NCI-H1105 (cell line): ENCODE results near the gene EXTL2.
"Not testable (repeated sequence)": the region's sequence is repeated elsewhere in the genome, so short reads cannot be mapped to it uniquely, and the experiment has no call there.

ENCODE experiments used
- DNase-seq: peaks from one replicate; lab custom pipeline; 2025; lab: John Stamatoyannopoulos, UW

EXTL2 gene

DNA sequence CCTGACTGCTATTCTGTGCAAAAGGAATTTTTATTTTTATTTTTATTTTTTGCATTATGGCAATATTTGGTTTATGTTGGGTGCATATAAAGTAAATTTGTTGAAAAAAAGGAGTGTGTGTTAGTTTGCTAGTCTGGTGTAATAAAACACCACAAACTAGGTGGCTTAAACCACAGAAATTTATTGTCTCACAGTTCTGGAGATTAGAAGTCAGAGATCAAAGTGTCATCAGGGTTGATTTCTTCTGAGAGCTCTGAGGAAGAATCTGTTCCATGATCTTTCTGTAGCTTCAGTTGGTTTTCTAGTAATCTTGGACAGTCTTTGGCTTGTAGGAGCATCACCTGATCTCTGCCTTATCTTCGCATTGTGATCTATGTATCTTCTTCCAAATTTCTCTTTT is 7.7 kb upstream of the EXTL2 start:
- no peak for DNase-seq

DNA sequence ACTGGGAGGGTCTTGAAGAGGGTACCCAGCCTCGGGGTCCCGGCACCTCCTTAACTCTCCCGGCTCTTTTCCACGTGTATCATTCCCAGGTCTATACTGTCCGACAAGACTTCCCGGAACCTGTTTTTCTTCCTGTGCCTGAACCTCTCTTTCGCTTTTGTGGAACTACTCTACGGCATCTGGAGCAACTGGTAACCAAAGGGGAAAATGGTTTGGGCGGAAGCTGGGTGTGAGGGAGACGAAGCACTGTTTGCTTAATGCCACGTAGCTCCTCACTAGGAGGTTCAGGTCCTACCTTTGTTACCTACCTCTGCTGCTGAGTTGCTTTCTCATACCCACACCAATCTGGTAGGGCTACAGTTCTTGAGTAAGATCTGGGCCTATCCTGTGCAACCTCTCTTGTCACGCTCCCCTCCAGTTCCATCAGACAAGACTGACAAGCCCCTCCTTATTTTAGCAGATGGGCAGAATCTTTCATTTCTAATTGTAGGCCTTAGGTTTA is 1.9 kb upstream of the EXTL2 start:
- peak; percentile 7 for DNase-seq

DNA sequence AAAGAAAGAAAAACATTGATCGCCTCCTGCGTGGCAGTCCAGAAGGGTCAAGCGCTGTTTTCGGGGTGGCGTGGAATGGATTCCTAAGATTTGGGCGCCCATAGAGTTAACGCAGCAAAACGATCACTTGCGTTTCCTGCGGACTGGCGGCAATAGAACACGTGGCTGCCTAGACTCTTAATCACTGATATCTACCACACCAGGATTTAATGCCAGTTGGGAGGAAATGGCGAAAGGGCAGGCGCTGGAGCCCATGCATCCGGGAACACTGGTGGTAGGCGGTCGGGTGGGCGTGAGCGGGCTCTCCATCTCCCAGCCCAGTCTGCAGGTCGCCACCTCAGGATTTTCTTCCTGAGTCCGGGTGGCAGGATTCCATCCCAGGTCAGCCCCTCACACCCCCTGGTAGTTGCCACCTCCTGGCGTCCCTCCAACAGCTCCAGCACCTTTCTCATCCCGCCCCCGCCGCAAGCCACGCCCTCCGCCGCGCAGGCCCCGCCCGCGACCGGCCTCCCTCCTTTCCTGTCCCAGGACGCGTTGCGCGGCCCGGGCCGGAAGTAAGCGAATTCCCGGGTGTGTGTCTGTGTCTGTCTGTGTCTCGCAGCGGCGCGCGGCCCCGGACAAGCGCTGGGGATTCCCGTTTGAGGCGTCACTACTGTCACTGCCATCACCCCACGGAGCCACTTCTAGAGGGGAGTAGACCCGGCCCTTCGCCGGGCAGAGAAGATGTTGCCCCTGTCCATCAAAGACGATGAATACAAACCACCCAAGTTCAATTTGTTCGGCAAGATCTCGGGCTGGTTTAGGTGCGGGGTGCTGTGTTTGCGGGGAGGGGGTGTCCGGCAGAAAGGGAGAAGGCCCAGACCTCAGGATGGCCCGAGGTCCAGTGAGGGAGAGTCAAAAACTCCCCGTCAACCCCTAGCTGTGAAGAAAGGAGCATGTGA is 1.2 kb upstream of the EXTL2 start, which contains the start of gene SLC30A7:
Gene SLC30A7 (plus strand): TSS at position 551 of the 941 bp plus-strand sequence. CDS start 173 bp downstream, at position 724.
- DNase-seq: peak; percentile 83

DNA sequence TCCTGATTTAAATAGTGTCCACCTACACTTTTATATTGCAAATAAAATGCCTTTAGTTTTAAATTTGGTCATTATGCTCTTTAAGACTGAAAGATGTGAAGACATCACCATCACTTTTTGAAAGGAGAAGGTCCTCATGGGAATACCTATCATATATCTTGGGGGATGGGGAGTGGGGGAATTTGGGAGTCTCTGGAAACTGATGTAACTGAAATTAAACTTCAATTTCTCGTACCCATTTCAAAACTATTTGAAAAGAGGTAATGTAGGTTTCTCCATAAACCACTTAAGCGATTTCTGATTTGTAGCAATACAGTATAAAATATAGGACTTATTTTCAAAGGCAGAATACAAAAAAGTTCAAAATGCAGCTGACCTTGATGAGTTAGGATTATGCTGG is 924 bp downstream of the EXTL2 start:
- DNase-seq: no peak

DNA sequence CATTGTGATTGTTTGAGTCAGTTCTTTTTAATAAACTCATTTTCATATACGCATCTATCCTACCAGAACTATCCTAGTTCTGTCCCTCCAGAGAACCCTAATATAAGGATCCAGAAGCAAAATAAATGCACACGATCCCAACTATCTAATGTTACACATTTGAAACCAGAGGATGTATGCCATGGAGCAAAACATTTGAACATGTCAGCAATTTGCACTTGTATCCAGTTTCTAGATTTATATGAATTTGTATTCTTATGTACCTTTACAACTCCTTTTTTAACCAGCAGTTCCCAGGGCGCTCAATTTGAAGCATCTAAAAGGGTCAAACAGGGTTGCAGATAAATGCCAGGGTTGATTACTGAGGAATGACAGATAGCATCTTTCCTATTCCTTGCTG is 2.1 kb downstream of the EXTL2 start:
- DNase-seq: no peak

DNA sequence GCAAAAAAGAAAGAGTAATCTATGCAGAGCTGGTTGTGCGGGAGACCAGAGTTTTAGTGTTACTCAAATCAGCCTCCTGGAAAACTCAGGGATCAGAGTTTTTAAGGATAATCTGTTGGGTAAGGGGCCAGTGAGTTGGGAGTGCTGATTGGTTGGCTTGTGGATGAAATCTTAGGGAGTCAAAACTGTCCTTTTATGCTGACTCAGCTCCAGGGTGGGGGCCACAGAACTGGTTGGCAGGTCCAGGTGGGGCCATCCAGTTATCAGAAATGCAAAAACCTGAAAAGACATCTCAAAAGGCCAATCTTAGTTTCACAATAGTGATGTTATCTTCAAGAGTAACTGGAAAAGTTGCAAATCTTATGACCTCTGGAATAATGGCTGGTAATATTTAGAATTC is 3.3 kb downstream of the EXTL2 start:
- no peak for DNase-seq

DNA sequence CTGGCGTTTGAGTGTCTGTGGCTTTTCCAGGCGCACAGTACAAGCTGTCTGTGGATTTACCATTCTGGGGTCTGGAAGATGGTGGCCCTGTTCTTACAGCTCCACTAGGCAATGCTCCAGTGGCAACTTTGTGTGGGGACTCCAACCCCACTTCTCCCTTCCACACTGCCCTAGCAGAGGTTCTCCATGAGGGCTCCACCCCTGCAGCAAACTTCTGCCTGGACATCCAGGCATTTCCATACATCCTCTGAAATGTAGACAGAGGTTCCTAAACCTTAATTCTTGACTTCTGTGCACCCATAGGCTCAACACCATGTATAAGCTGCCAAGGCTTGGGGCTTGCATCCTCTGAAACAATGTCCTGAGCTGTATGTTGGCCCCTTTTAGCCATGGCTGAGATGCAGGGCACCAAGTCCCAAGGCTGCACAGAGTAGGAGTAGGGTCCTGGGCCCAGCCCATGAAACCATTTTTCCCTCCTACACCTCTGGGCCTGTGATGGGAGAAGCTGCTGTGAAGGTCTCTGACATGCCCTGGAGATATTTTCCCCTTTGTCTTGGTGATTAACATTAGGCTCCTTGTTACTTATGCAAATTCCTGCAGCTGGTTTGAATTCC is 4.7 kb downstream of the EXTL2 start:
- DNase-seq: not testable (repeated sequence)

DNA sequence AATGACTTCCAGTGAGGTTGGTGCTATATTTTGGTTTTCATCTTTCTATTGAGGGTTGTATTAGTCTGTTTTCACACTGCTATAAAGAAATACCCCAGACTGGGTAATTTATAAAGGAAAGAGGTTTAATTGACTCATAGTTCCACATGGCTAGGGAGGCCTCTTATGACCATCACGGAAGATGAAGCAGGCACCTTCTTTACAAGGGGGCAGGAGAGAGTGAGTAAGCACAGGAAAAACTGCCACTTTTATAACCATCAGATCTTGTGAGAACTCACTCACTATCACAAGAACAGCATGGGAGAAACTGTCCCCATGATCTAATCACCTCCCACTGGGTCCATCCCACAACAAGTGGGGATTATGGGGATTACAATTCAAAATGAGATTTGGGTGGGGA is 5.6 kb downstream of the EXTL2 start:
- not testable (repeated sequence) for DNase-seq

DNA sequence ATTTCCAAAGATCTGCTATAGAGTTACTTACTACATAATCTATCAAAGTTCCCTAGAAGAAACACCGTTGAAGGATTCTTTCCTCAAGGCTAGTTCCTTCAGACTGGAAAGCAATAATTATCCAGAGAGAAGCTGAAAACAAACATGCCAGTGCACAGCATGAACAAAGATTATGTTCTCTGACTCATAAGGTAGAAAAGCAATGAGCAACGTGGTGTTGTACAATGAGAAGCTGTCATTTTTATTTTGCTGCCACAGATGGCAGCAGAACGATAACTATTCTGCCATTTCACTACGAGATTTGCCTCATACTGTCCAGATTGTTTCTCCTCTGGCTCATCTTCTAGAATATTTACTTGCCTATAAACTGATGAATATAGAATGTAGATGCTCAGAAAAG is 10.7 kb downstream of the EXTL2 start:
- no peak for DNase-seq

DNA sequence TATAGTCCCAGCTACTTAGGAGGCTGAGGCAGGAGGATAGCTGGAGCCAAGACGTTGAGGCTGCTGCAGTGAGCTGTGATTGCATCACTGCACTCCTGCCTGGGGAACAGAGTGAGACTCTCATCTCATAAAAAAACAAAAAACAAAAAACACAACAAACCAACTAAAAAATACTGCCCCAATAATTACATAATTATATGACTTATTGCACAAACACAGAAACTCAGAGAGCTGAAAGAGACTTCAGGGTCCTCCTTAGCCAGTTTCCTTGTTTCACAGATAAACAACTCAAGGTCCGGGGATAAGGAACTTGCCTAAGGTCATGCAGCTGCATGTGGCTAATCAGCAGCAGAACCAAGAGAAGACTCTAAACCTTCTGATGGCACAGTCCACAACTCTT is 11.9 kb downstream of the EXTL2 start:
- no peak for DNase-seq

DNA sequence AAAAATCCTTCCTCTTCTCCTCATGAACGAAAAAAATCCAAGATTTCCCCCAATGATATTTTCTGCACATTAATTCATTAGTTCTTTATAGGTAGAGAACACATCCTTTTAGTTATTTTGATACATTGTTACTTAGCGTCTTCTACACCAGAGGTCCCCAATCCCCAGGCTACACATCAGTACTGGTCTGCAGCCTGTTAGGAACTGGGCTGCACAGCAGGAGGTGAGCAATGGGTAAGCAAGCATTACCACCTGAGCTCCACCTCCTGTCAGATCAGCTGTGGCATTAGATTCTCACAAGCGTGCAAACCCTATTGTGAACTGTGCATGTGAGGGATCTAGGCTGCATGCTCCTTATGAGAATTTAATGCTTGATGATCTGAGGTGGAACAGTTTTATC is 13.0 kb downstream of the EXTL2 start:
- DNase-seq: no peak

DNA sequence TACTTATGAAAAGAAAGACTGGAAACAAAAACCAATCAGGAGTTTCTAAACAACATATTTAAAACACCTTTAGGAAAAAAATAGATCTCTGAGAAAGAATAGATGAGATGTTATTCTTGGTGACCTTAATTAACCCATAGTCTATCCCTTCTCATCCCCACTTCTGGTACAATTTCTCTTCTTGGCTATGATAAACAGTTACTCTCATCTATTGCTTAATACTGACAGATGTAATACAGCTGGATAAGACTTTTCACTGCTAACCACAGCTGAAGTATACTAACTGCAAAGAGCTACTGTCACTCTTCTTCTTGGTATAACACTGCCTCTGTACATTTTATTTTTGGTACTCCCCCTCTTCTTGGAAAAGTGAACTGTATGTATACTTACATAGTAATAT is 15.2 kb downstream of the EXTL2 start:
- no peak for DNase-seq

DNA sequence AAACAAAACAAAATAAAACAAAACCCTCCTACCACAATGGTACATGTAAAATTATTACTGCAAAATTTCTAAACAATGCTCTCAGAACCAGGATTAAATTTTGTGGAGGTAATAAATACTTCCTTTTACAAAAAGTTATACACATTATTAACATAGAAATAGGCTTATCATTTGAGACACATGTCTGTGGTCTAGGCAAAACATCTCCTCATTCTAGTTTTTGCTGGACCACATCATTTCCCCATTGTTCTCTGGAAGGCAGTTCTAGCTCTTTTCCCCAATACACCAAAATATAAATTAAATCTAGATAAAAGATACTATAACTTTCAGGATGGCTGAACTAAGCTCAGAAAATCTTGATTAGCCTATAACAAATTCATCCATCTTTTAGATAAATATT is 18.4 kb downstream of the EXTL2 start:
- no peak for DNase-seq

DNA sequence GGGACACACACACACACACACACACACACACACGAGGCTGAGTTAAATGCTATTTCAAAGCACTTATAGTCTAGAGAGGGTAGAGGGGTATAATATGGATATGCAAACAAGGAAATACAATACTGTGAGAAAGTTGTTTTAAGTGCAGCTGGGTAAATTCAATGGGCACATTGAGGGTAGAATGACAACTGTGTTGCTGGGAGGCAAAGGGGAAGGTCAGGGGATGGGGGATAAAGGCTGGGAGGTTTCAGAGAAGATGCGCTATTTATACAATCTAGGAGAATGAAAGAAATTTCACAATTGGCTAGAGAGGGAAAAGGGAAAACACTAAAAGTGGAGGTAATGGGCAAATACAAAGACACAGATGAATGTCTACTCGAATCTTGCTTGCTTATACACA is 19.4 kb downstream of the EXTL2 start:
- DNase-seq: peak; percentile 6

DNA sequence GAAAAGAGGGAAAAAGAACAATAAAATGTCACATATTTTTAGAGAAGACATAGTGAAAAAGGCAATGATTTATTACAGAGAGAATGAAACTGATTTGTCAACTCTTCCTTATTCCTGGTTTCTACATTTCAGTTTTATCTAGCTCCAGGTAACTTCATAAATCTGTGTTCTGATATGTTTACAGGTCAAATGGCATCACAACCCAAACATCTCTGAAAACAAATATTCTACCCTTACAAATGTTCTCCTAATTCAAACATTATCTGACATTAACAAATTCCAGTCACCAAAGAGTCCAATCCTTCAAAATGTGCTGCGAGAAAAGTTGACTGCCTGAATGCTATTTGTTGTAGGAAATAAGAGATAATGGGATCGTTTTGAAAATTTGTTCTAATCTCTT is 20.2 kb downstream of the EXTL2 start:
- DNase-seq: no peak

DNA sequence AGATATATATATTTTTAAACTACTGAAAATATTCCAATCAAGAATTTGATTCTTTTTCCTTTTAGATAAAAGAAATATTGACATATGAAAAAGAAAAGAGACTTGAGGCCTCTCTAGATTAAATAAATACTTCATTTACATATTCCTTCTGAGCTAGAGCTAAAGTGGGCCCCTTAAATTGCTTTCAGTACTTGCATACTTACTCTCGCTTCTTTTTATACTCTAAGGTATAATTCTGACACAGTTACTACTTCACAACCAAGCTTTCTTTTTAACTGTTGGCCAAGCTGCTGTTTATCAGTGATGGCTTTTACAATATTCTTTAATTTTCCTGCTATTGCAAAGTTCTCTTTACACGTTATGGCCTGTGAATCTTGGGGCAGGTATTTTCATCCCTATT is 24.6 kb downstream of the EXTL2 start:
- no peak for DNase-seq

DNA sequence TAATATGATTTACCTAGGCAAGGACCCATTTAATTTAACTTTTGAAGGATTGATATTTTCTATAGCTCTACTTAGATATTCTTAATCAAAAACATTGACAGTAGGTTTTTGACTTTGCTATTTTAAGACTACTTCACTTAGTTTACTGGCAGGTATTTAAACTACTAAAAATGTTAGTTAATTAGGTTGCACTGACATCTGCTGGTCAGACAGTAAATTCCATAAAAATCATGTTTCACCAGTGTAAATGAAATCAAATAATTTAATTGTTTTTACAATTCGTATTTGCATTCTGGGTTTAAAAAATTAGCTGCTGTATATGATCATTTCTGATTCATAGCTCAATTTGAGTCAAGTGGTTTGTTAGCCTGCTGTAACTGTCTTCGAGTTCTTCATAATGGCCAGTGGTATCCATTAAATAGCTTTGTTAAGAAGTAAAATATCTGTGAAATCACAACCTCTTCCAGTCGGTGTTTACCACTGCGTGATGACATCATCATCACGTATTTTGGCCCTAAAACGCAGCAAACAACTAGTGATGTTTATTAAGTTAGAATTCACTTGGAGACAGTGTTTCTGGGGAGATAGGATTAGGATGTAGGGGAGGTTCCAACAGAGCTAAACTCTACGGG is 26.2 kb downstream of the EXTL2 start:
- peak; percentile 6 for DNase-seq

DNA sequence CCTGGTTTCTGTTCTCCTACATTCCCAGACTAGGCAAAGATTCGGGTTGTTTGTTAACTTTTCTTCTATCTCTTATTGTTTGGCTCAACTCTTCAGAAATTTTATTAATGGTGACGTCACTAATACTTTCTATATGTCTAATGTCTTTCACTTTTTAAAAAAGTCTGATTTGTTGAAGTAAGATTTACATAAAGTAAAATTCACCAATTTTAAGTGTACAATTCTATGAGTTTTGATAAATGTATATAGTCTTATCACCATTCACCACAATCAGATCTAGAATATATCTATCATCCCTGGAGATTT is 27.8 kb downstream of the EXTL2 start:
- DNase-seq: no peak

DNA sequence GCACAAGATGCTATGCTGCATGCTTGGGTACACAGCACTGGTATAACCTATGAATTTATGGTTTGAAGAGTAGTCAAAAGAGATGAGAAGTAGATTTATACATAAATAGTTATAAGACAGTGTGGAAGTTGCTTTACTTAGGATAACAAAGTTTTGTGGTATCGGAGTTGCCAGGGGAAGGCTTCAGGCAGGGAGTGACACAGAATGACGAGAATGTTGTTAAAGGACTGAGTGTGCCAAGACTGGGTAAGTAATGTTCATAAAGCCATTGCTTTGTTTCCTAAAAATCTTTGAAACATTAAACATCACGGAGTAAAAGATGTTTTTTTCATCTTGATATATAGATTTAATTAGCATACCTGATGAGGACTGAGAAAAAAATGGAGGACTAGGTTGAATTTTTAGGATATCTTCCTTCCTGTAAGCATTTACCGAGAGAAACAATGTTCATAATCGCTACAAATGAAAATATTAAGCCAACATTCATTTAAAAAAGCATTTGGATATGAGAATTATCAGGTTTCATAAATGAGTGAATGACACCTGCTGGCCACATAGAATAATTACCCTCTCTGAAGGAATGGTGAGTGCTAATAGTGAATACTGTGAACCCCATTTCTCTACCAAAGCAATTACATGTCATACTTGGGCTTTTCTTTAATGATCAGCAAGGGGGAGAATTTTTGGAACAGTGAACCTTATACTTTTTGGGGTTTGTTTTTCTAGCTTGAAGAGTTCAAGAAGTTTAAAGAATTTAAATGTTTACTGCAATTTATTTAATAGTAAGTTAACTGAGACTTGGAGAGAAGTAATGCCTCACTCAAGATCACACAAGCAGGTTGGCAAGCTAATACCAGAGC is 28.4 kb downstream of the EXTL2 start:
- DNase-seq: peak; percentile 34

DNA sequence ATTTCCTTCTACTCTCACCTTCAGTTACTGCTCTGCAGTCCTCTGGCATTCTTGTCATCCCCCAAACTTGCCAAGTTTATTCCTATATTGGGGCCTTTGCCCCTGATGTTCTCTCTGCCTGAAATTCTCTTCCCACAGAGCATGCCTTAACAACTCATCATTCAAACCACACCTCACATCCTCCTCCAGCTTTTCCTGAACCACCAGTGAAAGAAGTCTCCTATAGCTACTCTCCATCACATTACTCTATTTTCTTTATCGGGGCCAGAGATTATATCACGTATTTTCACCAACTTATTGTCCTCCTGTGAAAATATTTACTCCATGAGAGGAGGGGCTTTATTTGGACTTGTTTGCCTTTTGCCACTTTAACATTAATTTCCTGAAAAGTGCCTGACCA is 32.1 kb downstream of the EXTL2 start:
- DNase-seq: no peak

DNA sequence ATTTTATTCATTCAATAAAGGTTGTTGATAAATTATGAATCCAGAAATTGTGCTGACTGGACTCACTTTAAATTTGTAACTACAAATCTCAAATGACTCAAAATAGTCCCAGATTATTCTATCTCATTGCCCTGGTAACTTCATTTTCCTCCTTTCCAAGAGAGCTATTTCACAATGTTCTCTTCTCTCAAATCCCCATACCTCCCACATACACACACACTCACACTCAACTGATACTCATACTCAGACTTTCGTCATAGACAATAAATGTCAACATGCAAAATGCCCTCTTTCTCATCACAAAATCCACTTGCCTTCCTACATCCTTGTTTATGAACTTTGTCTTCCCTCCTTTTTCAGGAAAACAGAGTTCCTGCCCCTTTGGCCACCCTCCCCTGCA is 33.3 kb downstream of the EXTL2 start:
- DNase-seq: no peak

DNA sequence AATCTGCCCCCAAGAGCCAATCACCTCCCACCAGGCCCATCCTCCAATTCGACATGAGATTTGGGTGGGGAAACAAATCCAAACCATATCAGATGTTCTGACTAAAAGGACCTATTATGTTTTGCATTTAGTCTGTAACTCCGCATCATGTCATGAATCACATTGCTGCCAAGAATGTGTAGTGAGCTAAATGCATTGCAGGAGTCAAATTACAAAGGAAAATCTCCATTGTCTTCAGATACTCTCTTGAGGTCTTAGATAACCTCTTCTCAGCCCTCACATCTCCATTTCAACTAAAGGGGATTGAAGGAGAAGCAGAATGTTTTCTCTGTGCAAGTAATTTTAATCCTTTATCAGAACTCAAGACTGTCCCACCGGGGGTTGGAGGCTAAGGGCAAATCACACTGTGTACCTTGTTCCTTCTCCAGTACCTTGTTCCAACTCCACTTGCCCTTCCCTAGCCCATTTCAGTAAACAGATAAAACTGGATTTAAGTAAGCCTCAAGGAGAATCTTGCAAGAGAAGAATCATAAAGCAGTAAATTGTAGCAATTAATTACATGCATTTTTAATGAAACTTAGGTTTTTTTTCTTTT is 34.1 kb downstream of the EXTL2 start:
- no peak for DNase-seq
